ENCODE data around the gene CNIH2. TPM values are rescaled to one million over a fixed set of nuclear protein-coding genes. Genes with fewer than 3 reads are reported as not detected.
A peak's percentile ranks its signal among the peaks of the same experiment; 100 is the strongest.

Gene CNIH2
- total and polyA plus RNA-seq, 2 of the 13 experiments (the other 11 are each of a cell fraction or from before 2014, with no cell fraction given) = 0.60 to 0.69 TPM

DNA sequence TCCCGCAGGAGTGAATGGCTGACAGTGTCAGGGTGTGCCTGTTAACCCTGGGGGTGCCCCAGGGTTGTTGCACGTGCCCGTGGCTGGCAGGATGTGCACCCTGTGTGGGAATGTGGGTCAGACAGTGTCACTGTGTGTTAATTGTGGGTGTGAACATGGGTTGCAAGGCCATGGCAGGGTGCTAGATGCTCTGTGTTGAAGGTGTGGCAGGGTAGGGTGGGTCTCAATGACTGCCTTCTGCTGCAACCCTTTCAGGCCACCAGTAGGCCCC lies 50.0 kb downstream of the CNIH2 start (continued):
- TF ChIP-seq RORA (CRISPR knock-in tag; IDR thresholded peaks at IDR 0.05) (no peak), NPAS2 (CRISPR knock-in tag; IDR thresholded peaks at IDR 0.05; ENCODE audit: borderline replicate concordance) (no peak), CBX1 (IDR thresholded peaks at IDR 0.05; ENCODE audit: low read depth) (peak; percentile 29), ZNF207 (IDR thresholded peaks at IDR 0.05; ENCODE audit: borderline replicate concordance) (no peak), EEA1 (CRISPR knock-in tag; IDR thresholded peaks at IDR 0.05; ENCODE audit: borderline replicate concordance) (0 out of 2 replicates have a peak, but pooled peaks have one; percentile 40), FOXM1 (CRISPR knock-in tag; IDR thresholded peaks at IDR 0.05) (no peak), ZNF274 (CRISPR knock-in tag; IDR thresholded peaks at IDR 0.05) (no peak), HIVEP1 (CRISPR knock-in tag; IDR thresholded peaks at IDR 0.05) (0 out of 2 replicates have a peak, but pooled peaks have one; percentile 19), SRSF1 (optimal IDR thresholded peaks at IDR 0.05; ENCODE audit: low read depth, low read length) (no peak), FOXA1 (IDR thresholded peaks at IDR 0.05) (no peak), FOXA1 (CRISPR knock-in tag; IDR thresholded peaks at IDR 0.05) (no peak), ZSCAN31 (CRISPR knock-in tag; IDR thresholded peaks at IDR 0.05; ENCODE audit: low read depth) (no peak), ZNF616 (CRISPR knock-in tag; IDR thresholded peaks at IDR 0.05; ENCODE audit: low read depth) (no peak), ZNF776 (CRISPR knock-in tag; IDR thresholded peaks at IDR 0.05) (no peak), ZMYM3 (CRISPR knock-in tag; IDR thresholded peaks at IDR 0.05) (peak; percentile 56; the same call in 1 of the 2 replicates), ZBTB38 (CRISPR knock-in tag; IDR thresholded peaks at IDR 0.05) (peak; percentile 35; the same call in 1 of the 2 replicates), ZNF775 (CRISPR knock-in tag; IDR thresholded peaks at IDR 0.05; ENCODE audit: borderline replicate concordance) (no peak), XBP1 (CRISPR knock-in tag; IDR thresholded peaks at IDR 0.05) (no peak), HDAC1 (CRISPR knock-in tag; IDR thresholded peaks at IDR 0.05) (peak; percentile 8; the same call in 1 of the 2 replicates), LCORL (IDR thresholded peaks at IDR 0.05) (no peak), LCORL (CRISPR knock-in tag; IDR thresholded peaks at IDR 0.05) (no peak), ZNF543 (CRISPR knock-in tag; IDR thresholded peaks at IDR 0.05) (no peak), FOXA3 (CRISPR knock-in tag; IDR thresholded peaks at IDR 0.05) (no peak), SSRP1 (CRISPR knock-in tag; IDR thresholded peaks at IDR 0.05) (no peak)
- TF ChIP-seq, protein P1, sequence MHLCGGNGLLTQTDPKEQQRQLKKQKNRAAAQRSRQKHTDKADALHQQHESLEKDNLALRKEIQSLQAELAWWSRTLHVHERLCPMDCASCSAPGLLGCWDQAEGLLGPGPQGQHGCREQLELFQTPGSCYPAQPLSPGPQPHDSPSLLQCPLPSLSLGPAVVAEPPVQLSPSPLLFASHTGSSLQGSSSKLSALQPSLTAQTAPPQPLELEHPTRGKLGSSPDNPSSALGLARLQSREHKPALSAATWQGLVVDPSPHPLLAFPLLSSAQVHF (CRISPR knock-in tag; IDR thresholded peaks at IDR 0.05) = no peak
- TF ChIP-seq, protein P2, sequence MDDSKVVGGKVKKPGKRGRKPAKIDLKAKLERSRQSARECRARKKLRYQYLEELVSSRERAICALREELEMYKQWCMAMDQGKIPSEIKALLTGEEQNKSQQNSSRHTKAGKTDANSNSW (CRISPR knock-in tag; IDR thresholded peaks at IDR 0.05; ENCODE audit: borderline replicate concordance) = 0 out of 2 replicates have a peak, but pooled peaks have one; percentile 52
- TF ChIP-seq, protein P3, sequence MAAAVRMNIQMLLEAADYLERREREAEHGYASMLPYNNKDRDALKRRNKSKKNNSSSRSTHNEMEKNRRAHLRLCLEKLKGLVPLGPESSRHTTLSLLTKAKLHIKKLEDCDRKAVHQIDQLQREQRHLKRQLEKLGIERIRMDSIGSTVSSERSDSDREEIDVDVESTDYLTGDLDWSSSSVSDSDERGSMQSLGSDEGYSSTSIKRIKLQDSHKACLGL (CRISPR knock-in tag; IDR thresholded peaks at IDR 0.05) = no peak
- TF ChIP-seq, protein P4, sequence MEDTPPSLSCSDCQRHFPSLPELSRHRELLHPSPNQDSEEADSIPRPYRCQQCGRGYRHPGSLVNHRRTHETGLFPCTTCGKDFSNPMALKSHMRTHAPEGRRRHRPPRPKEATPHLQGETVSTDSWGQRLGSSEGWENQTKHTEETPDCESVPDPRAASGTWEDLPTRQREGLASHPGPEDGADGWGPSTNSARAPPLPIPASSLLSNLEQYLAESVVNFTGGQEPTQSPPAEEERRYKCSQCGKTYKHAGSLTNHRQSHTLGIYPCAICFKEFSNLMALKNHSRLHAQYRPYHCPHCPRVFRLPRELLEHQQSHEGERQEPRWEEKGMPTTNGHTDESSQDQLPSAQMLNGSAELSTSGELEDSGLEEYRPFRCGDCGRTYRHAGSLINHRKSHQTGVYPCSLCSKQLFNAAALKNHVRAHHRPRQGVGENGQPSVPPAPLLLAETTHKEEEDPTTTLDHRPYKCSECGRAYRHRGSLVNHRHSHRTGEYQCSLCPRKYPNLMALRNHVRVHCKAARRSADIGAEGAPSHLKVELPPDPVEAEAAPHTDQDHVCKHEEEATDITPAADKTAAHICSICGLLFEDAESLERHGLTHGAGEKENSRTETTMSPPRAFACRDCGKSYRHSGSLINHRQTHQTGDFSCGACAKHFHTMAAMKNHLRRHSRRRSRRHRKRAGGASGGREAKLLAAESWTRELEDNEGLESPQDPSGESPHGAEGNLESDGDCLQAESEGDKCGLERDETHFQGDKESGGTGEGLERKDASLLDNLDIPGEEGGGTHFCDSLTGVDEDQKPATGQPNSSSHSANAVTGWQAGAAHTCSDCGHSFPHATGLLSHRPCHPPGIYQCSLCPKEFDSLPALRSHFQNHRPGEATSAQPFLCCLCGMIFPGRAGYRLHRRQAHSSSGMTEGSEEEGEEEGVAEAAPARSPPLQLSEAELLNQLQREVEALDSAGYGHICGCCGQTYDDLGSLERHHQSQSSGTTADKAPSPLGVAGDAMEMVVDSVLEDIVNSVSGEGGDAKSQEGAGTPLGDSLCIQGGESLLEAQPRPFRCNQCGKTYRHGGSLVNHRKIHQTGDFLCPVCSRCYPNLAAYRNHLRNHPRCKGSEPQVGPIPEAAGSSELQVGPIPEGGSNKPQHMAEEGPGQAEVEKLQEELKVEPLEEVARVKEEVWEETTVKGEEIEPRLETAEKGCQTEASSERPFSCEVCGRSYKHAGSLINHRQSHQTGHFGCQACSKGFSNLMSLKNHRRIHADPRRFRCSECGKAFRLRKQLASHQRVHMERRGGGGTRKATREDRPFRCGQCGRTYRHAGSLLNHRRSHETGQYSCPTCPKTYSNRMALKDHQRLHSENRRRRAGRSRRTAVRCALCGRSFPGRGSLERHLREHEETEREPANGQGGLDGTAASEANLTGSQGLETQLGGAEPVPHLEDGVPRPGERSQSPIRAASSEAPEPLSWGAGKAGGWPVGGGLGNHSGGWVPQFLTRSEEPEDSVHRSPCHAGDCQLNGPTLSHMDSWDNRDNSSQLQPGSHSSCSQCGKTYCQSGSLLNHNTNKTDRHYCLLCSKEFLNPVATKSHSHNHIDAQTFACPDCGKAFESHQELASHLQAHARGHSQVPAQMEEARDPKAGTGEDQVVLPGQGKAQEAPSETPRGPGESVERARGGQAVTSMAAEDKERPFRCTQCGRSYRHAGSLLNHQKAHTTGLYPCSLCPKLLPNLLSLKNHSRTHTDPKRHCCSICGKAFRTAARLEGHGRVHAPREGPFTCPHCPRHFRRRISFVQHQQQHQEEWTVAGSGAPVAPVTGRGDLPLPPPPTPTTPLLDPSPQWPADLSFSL (CRISPR knock-in tag; IDR thresholded peaks at IDR 0.05) = no peak

Data from HepG2 (cell line).